T-helper 17 cell (primary cell): Measurements from ENCODE around the gene GFM1. TPM values are rescaled to one million over a fixed set of nuclear protein-coding genes. Genes with fewer than 3 reads are reported as not detected.

Experiments
- ATAC-seq: fragments of 150-1000 bp; cut with Tn5 transposase; 2 replicates; pipeline ENCODE4 v1.10.0; 2021; ENCODE audit warnings: mild to moderate bottlenecking, moderate library complexity
- DNase-seq, 3 donors: peaks; one replicate each; pipeline versions ENCODE4 v3.0.0 to v3.0.0-alpha.2; 2020 to 2021
- H3K9me3 ChIP-seq: one replicate; pipeline ENCODE4 v1.7.0; 2013; ENCODE audit warnings: low read length, mild to moderate bottlenecking; ENCODE audit not compliant: control insufficient read depth, poor library complexity, severe bottlenecking
- H3K27ac Mint-ChIP-seq: one replicate; pipeline ENCODE4 v1.8.0; 2022; ENCODE audit warnings: mild to moderate bottlenecking, moderate library complexity, mixed read lengths
- H3K27me3 Mint-ChIP-seq: one replicate; pipeline ENCODE4 v1.8.0; 2022; ENCODE audit warnings: mixed read lengths
- H3K36me3 Mint-ChIP-seq: one replicate; pipeline ENCODE4 v1.8.0; 2022; ENCODE audit warnings: low read depth, mixed read lengths
- H3K4me1 Mint-ChIP-seq: one replicate; pipeline ENCODE4 v1.8.0; 2022; ENCODE audit warnings: mild to moderate bottlenecking, mixed read lengths
- H3K4me3 Mint-ChIP-seq: one replicate; pipeline ENCODE4 v1.8.0; 2022; ENCODE audit warnings: mild to moderate bottlenecking, moderate library complexity, mixed read lengths
- total RNA-seq, 4 donors: library from RNA in 2 of 4; stranded (reverse) in 2 of 4; gene quantifications; one replicate each; pipeline ENCODE4 v1.2.3 and lab custom pipeline; 2022 to 2026

GFM1 gene
- total RNA-seq (10 to 100 TPM; 37.6 to 38.3 TPM), total RNA-seq (lab: John Stamatoyannopoulos, UW) (51.0 to 95.1 reads per million in 2 donors)

DNA sequence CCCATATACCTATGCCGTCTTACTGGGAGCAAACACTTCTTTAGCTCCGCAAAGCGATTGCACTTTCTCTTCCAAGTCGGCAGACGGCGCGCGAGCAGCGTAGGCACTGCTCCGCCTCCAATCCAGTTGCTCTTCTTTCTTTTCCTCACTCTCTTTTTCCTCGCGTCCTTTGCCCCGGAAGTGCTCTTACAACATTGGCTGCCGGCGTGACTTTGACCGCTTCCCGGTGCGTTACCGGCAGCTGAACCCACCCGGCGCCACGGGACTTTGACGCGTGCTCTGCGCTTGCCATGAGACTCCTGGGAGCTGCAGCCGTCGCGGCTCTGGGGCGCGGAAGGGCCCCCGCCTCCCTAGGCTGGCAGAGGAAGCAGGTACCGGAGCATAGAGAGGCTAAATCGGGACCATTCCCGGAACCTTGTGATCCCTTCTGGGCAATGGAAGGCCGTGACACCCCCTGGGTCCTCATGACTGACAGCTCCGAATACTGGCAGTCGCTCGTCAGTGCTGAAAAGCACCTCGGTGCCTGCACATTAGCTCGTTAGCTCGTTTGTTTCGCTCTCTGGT lies at the start of gene GFM1:
Gene GFM1 (plus strand): TSS at position 183 of the 564 bp plus-strand sequence. CDS start 108 bp downstream, at position 291.
- H3K36me3 Mint-ChIP-seq: peaks cover 7% of the 10 kb centered on the region
- peaks cover 25% of the 10 kb centered on the region for H3K4me1 Mint-ChIP-seq
- H3K27ac Mint-ChIP-seq: peak within 1 kb of the TSS; percentile 96
- H3K4me3 Mint-ChIP-seq: peak within 1 kb of the TSS; percentile 99
- DNase-seq (peak; percentile 78 to 82 (median 79)), ATAC-seq (peak; percentile 96)
- no peaks in the 10 kb centered on the region for H3K27me3 Mint-ChIP-seq
- no peaks in the 10 kb centered on the region for H3K9me3 ChIP-seq

DNA sequence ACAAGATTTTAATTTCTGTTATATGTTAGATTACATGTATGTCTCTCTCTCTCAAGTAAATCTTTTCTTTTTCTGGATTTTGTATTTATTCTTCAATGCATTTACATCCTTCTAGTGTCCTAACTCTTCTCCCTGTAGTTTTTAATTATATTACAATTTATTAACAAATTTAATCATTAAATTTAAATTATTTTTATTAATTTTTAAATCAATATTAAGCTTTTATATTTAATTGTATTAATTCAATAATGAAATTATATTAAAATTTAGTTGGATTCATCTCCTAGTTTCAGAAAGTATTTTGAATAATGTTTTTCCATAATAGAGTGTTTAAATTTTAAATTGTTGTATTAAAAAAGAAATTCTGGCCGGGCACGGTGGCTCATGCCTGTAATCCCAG lies 43.5 kb upstream of the GFM1 start:
- no peak overlapping the region for H3K27ac Mint-ChIP-seq
- H3K4me1 Mint-ChIP-seq: no peaks in the 10 kb centered on the region
- no peaks in the 10 kb centered on the region for H3K9me3 ChIP-seq
- ATAC-seq (no peak), DNase-seq (no peak)
- no peaks in the 10 kb centered on the region for H3K27me3 Mint-ChIP-seq
- no peak overlapping the region for H3K4me3 Mint-ChIP-seq
- no peaks in the 10 kb centered on the region for H3K36me3 Mint-ChIP-seq

DNA sequence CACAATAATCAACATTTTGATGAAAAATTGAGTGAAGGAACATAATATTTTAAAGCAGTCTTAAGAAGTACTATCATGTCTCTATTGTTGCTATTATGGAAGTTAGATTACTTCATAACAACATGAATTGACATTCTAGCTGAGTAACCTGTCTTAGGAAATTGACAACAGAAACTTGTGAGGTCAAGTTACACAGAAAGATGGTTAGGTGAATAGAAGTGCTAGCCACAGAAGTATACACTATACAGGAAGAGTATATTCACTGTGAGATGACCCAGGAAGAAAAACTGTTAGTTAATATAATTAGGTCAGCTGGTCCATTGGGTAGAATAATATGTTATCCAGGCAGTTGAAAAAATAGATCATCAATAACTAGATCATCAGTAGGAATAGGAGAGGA lies 42.1 kb upstream of the GFM1 start:
- Mint-ChIP-seq H3K36me3 (no peaks in the 10 kb centered on the region), H3K27ac (no peak overlapping the region), H3K4me1 (no peaks in the 10 kb centered on the region), H3K4me3 (no peak overlapping the region), H3K27me3 (no peaks in the 10 kb centered on the region)
- no peak for DNase-seq
- H3K9me3 ChIP-seq: no peaks in the 10 kb centered on the region
- ATAC-seq: no peak

- Mint-ChIP-seq H3K36me3 (no peaks in the 10 kb centered on the region), H3K27ac (no peak overlapping the region), H3K4me3 (no peak overlapping the region), H3K27me3 (no peaks in the 10 kb centered on the region), H3K4me1 (no peaks in the 10 kb centered on the region)
- no peak for DNase-seq
- no peaks in the 10 kb centered on the region for H3K9me3 ChIP-seq
- no peak for ATAC-seq
Observed at GRCh38 chr3:158617982-158618875, 26.1 kb upstream of the GFM1 start.

- H3K27ac Mint-ChIP-seq: no peak overlapping the region
- no peaks in the 10 kb centered on the region for H3K36me3 Mint-ChIP-seq
- peaks cover 32% of the 10 kb centered on the region for H3K27me3 Mint-ChIP-seq
- DNase-seq (no peak), ATAC-seq (no peak)
- no peaks in the 10 kb centered on the region for H3K4me1 Mint-ChIP-seq
- H3K4me3 Mint-ChIP-seq: no peak overlapping the region
- no peaks in the 10 kb centered on the region for H3K9me3 ChIP-seq
Observed at GRCh38 chr3:158625881-158626280, 18.4 kb upstream of the GFM1 start.

GRCh38 chr3:158631981-158632380 lies 12.3 kb upstream of the GFM1 start:
- no peak for ATAC-seq
- no peaks in the 10 kb centered on the region for H3K4me1 Mint-ChIP-seq
- no peak for DNase-seq
- H3K9me3 ChIP-seq: no peaks in the 10 kb centered on the region
- no peaks in the 10 kb centered on the region for H3K36me3 Mint-ChIP-seq
- peaks cover 44% of the 10 kb centered on the region for H3K27me3 Mint-ChIP-seq
- H3K27ac Mint-ChIP-seq: no peak overlapping the region
- H3K4me3 Mint-ChIP-seq: no peak overlapping the region

DNA sequence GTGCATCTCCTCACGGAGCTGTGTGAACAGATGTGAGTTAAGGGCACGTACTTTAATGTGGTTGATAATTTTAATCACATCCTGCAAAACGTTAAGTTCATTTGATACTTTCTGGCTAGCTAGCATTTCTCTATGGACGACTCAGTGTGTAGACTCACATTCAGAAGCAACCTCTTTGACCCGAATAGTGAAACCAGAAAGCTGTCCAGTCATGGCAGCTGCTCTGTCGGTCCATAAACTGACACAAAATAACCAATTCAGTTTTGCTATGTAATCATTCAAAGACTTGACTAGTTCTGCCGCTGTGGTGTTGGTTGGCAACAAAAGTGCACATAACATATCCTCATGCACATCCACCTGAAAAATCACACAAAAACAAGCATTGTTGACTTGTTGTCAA lies 3.7 kb upstream of the GFM1 start:
- H3K4me3 Mint-ChIP-seq: no peak overlapping the region
- H3K27ac Mint-ChIP-seq: no peak overlapping the region
- no peaks in the 10 kb centered on the region for H3K27me3 Mint-ChIP-seq
- no peaks in the 10 kb centered on the region for H3K9me3 ChIP-seq
- no peak for DNase-seq
- peaks cover 18% of the 10 kb centered on the region for H3K4me1 Mint-ChIP-seq
- ATAC-seq: no peak
- peaks cover 3% of the 10 kb centered on the region for H3K36me3 Mint-ChIP-seq

DNA sequence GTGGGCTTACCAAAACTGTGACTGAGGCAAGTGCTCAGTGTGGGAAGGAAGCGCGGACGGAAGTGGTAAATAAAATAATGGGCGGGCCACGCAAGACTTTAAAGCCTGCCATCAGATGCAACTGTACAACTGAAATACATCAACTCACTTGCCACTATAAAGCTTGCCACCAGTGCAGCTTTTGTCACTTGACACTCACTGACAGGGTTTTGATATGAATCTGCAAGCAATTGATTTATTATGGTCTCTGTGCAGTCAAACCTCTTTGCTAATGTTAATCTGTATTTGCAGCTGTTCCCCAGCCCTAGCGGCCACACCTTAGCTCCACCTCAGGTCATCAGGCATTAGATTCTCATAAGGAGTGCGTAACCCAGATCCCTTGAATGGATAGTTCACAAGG lies 2.3 kb upstream of the GFM1 start:
- no peaks in the 10 kb centered on the region for H3K27me3 Mint-ChIP-seq
- ATAC-seq: no peak
- DNase-seq: no peak
- H3K9me3 ChIP-seq: no peaks in the 10 kb centered on the region
- no peak overlapping the region for H3K27ac Mint-ChIP-seq
- H3K4me3 Mint-ChIP-seq: peak overlapping the region; percentile 15
- peaks cover 3% of the 10 kb centered on the region for H3K36me3 Mint-ChIP-seq
- H3K4me1 Mint-ChIP-seq: peaks cover 21% of the 10 kb centered on the region

DNA sequence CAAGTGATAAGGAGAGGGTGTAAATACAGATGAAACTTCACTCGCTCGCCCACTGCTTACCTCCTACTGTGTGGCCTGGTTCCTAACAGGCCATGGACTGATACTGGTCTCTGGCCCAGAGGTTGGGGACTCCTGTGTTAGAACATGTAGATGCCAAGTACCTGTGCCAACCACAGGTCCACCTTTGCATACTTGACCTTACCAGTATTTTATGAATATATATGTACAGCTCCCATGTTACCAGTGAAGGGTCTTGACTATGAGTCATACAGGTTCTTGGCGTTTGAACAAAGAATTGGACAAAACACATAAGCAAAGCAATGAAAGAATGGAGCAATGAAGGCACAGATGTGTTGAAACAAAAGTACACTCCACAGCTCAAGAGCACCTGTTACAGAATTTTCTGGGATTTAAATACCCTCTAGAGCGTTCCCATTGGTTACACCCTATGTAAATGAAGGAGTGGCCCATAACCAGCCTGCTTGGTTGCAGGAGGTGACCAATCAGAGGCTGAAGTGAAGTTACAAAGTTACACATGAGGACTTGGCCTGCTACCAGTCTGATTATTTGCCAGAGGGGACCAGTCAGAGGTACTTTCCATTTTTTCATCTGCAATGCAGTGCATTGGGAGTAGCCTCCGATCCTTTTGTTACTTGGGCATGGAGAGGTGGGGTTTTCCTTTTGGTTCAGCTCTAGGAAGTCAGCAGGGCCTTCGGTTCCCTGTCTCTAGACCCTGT lies 1.7 kb upstream of the GFM1 start:
- no peak overlapping the region for H3K27ac Mint-ChIP-seq
- peaks cover 21% of the 10 kb centered on the region for H3K4me1 Mint-ChIP-seq
- no peak overlapping the region for H3K4me3 Mint-ChIP-seq
- no peak for ATAC-seq
- no peaks in the 10 kb centered on the region for H3K9me3 ChIP-seq
- peaks cover 4% of the 10 kb centered on the region for H3K36me3 Mint-ChIP-seq
- no peak for DNase-seq
- no peaks in the 10 kb centered on the region for H3K27me3 Mint-ChIP-seq

GRCh38 chr3:158649791-158650190 lies 5.5 kb downstream of the GFM1 start:
- Mint-ChIP-seq H3K4me3 (no peak overlapping the region), H3K4me1 (peaks cover 17% of the 10 kb centered on the region), H3K27ac (peak overlapping the region; percentile 24), H3K27me3 (no peaks in the 10 kb centered on the region), H3K36me3 (peaks cover 4% of the 10 kb centered on the region)
- no peak for ATAC-seq
- no peak for DNase-seq
- H3K9me3 ChIP-seq: no peaks in the 10 kb centered on the region

DNA sequence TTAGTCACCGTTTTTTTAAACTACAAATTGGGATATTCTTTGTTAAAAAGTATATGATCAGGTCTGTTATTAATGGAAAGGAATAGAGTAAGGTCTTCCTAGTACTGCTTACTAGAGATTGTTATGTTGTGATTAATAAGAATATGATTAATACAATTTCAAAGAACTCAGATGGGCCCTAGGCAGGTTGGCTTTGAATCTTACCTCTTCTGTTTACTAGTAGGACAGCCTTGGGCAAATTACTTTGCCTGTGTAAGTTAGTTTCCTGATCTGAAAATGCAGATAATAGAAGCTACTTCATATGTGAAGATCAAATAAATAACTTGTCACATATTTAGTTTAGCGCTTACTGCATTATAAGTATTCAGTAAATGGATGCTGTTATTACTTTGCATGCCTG lies 6.9 kb downstream of the GFM1 start:
- no peaks in the 10 kb centered on the region for H3K9me3 ChIP-seq
- H3K4me1 Mint-ChIP-seq: peaks cover 9% of the 10 kb centered on the region
- DNase-seq (no peak), ATAC-seq (no peak)
- no peaks in the 10 kb centered on the region for H3K27me3 Mint-ChIP-seq
- peaks cover 4% of the 10 kb centered on the region for H3K36me3 Mint-ChIP-seq
- no peak overlapping the region for H3K27ac Mint-ChIP-seq
- no peak overlapping the region for H3K4me3 Mint-ChIP-seq

GRCh38 chr3:158652463-158652862 lies 8.1 kb downstream of the GFM1 start:
- Mint-ChIP-seq H3K27me3 (no peaks in the 10 kb centered on the region), H3K4me1 (peaks cover 10% of the 10 kb centered on the region), H3K27ac (no peak overlapping the region), H3K36me3 (peaks cover 4% of the 10 kb centered on the region), H3K4me3 (no peak overlapping the region)
- ATAC-seq: no peak
- no peak for DNase-seq
- H3K9me3 ChIP-seq: no peaks in the 10 kb centered on the region

DNA sequence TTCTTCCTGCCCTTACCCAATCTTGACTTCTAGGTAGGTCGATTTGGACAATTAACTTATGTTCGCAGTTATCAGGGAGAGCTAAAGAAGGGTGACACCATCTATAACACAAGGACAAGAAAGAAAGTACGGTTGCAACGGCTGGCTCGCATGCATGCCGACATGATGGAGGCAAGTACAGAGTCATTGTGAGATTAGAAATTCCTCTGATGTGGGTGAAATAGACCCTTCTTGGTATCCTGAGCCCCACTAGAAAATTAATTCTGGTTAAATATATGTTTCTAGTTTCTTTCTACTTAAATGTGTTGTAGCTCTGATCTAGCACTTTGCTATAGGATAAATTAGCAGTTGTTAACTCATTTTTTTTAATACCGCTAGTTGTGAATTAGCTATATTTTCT lies 14.6 kb downstream of the GFM1 start:
- Mint-ChIP-seq H3K36me3 (no peaks in the 10 kb centered on the region), H3K27ac (no peak overlapping the region), H3K4me3 (no peak overlapping the region), H3K27me3 (no peaks in the 10 kb centered on the region), H3K4me1 (peaks cover 4% of the 10 kb centered on the region)
- H3K9me3 ChIP-seq: no peaks in the 10 kb centered on the region
- no peak for DNase-seq
- no peak for ATAC-seq
